Lower leg skin (tissue), 3 donors: Measurements from ENCODE around the gene ENPP6.

ENCODE experiments used
- CTCF ChIP-seq, 3 donors: fragments of 450-650 bp; IDR thresholded peaks; one replicate each; pipeline ENCODE4 v1.5.1; 2016; ENCODE audit warnings: antibody characterized with exemption in 3 of 3, mild to moderate bottlenecking in 3 of 3, moderate library complexity in 2 of 3
- POLR2A ChIP-seq, 2 donors: fragments of 450-650 bp; IDR thresholded peaks; one replicate each; pipeline ENCODE4 v1.6.1; 2016 to 2017; ENCODE audit warnings: antibody characterized with exemption in 2 of 2, mild to moderate bottlenecking in 1 of 2, moderate library complexity in 1 of 2

GRCh38 chr4:184142121-184143000 lies 75.3 kb downstream of the ENPP6 start:
- TF ChIP-seq POLR2A (IDR thresholded peaks at IDR 0.05) (no peak), CTCF (IDR thresholded peaks at IDR 0.05) (no peak)
